ENCODE measurements around the gene CERCAM. TPM values are rescaled to one million over a fixed set of nuclear protein-coding genes. Genes with fewer than 3 reads are reported as not detected.
"Not testable (repeated sequence)": the region's sequence is repeated elsewhere in the genome, so short reads cannot be mapped to it uniquely, and the experiment has no call there.

CERCAM gene
- total and polyA plus RNA-seq, 7 experiments from 2014 or later: 0.15 to 2.2 (median 0.72) TPM

DNA sequence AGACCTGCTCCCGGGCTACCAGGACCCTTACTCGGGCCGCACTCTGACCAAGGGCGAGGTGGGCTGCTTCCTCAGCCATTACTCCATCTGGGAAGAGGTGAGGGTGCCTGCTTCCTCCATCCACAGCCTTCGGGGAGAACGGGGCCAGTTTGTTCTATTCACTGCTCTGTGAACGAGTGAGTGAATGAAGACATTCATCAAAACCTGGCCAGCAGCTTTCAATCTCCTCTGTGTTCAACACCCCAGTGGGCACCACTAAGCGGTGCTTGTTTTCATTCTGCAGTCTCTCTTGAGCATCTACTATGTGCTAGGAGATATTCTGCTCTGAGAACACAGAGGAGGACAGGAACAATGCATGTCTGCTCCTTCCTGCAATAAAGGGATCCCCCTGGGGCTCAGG, 10.6 kb downstream of the CERCAM start:
- Histone ChIP-seq H3K4me3 (ENCODE audit: low read length) (no peak overlapping the region), H3K4me1 (ENCODE audit: control insufficient read depth in 2 of 2, insufficient read depth in 2 of 2, low read length in 2 of 2) (no peaks in the 10 kb centered on the region), H3K36me3 (ENCODE audit: control insufficient read depth in 2 of 3, insufficient read depth in 3 of 3, low read length in 3 of 3) (no peaks in the 10 kb centered on the region), H3K27ac (ENCODE audit: low read depth, low read length) (no peak overlapping the region), H3K9me3 (ENCODE audit: control insufficient read depth in 2 of 3, low read length in 3 of 3) (no peaks in the 10 kb centered on the region), H3K27me3 (ENCODE audit: control insufficient read depth in 2 of 2, insufficient read depth in 2 of 2, low read length in 2 of 2) (no peaks in the 10 kb centered on the region)
- DNase-seq: no peak
- ChIA-PET POLR2A (no interaction called here), CTCF (no interaction called here)
- Mint-ChIP-seq H3K36me3 (no peaks in the 10 kb centered on the region), H3K4me1 (no peaks in the 10 kb centered on the region), H3K4me3 (no peak overlapping the region), H3K27me3 (no peaks in the 10 kb centered on the region), H3K27ac (no peak overlapping the region), H3K9me3 (no peaks in the 10 kb centered on the region)
- no peak for ATAC-seq
- intact Hi-C loops (cut with micrococcal nuclease): no loop called here

- Histone ChIP-seq H3K9me3 (ENCODE audit: control insufficient read depth in 2 of 3, low read length in 3 of 3) (no peaks in the 10 kb centered on the region), H3K27me3 (ENCODE audit: control insufficient read depth in 2 of 2, insufficient read depth in 2 of 2, low read length in 2 of 2) (no peaks in the 10 kb centered on the region), H3K36me3 (ENCODE audit: control insufficient read depth in 2 of 3, insufficient read depth in 3 of 3, low read length in 3 of 3) (no peaks in the 10 kb centered on the region), H3K4me3 (ENCODE audit: low read length) (no peak overlapping the region), H3K27ac (ENCODE audit: low read depth, low read length) (no peak overlapping the region), H3K4me1 (ENCODE audit: control insufficient read depth in 2 of 2, insufficient read depth in 2 of 2, low read length in 2 of 2) (no peaks in the 10 kb centered on the region)
- ATAC-seq (no peak), DNase-seq (no peak)
- intact Hi-C loops (cut with micrococcal nuclease): no loop called here
- ChIA-PET POLR2A (no interaction called here), CTCF (no interaction called here)
- H3K27ac Mint-ChIP-seq: no peak overlapping the region
- no peaks in the 10 kb centered on the region for H3K9me3 Mint-ChIP-seq
- H3K36me3 Mint-ChIP-seq: no peaks in the 10 kb centered on the region
- H3K4me3 Mint-ChIP-seq: no peak overlapping the region
- H3K27me3 Mint-ChIP-seq: no peaks in the 10 kb centered on the region
- H3K4me1 Mint-ChIP-seq: peaks cover 0 to 6% (median 3%) of the 10 kb centered on the region in 7 donors
Observed at GRCh38 chr9:128434340-128434739, 13.7 kb downstream of the CERCAM start.

- POLR2A ChIA-PET: no interaction called here
- H3K36me3 ChIP-seq (ENCODE audit: control insufficient read depth in 2 of 3, insufficient read depth in 3 of 3, low read length in 3 of 3): no peaks in the 10 kb centered on the region
- intact Hi-C loops (cut with micrococcal nuclease): no loop called here
- no peak overlapping the region for H3K27ac ChIP-seq (ENCODE audit: low read depth, low read length)
- H3K4me1 Mint-ChIP-seq: peaks cover 0 to 6% (median 4%) of the 10 kb centered on the region in 7 donors
- no peak for DNase-seq
- H3K4me3 Mint-ChIP-seq: no peak overlapping the region
- H3K9me3 Mint-ChIP-seq: no peaks in the 10 kb centered on the region
- no peaks in the 10 kb centered on the region for H3K9me3 ChIP-seq (ENCODE audit: control insufficient read depth in 2 of 3, low read length in 3 of 3)
- H3K27me3 ChIP-seq (ENCODE audit: control insufficient read depth in 2 of 2, insufficient read depth in 2 of 2, low read length in 2 of 2): no peaks in the 10 kb centered on the region
- H3K4me3 ChIP-seq (ENCODE audit: low read length): no peak overlapping the region
- ATAC-seq: no peak
- H3K27ac Mint-ChIP-seq: no peak overlapping the region
- CTCF ChIA-PET: no interaction called here
- H3K36me3 Mint-ChIP-seq: no peaks in the 10 kb centered on the region
- no peaks in the 10 kb centered on the region for H3K4me1 ChIP-seq (ENCODE audit: control insufficient read depth in 2 of 2, insufficient read depth in 2 of 2, low read length in 2 of 2)
- no peaks in the 10 kb centered on the region for H3K27me3 Mint-ChIP-seq
Observed at GRCh38 chr9:128435611-128436010, 15.0 kb downstream of the CERCAM start.

DNA sequence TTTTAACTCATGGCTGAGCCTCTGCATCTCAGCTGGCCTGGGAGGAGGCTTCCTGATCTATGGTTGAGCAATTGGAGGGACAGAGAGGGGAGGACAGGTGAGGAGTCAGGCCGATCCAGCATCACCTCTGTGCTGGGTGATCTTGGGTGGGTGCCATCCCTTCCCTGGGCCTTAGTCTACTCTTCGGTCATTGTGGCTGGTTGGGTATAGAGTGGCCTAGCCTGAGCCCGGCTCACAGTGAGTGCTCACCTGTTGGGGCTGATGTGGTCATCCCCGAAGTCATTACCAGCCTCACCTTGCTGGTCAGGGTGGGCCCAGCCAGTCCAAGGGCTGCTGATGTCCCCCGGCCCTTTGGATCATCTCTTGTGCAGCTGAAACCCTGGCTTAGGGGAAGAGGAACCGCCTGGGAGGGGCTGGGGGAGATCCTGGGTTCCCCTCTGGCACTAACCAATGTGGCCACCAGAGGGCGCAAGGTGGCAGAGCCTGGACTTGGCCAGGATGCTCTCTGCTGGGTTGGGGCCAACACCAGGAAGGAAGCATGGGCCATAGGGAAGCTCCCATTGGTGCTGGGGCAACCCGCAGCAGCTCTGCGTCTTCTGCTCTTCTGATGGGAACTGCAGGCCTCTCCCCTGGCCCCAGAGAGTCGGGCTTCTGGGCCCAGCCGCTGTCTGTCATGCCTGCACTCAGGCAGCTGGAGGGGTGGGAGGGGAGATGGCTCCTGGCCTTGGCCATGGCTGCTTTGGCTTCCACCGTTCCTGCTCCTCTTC, 17.9 kb downstream of the CERCAM start:
- Histone ChIP-seq H3K4me1 (ENCODE audit: control insufficient read depth in 2 of 2, insufficient read depth in 2 of 2, low read length in 2 of 2) (no peaks in the 10 kb centered on the region), H3K9me3 (ENCODE audit: control insufficient read depth in 2 of 3, low read length in 3 of 3) (no peaks in the 10 kb centered on the region), H3K27me3 (ENCODE audit: control insufficient read depth in 2 of 2, insufficient read depth in 2 of 2, low read length in 2 of 2) (no peaks in the 10 kb centered on the region), H3K4me3 (ENCODE audit: low read length) (no peak overlapping the region), H3K27ac (ENCODE audit: low read depth, low read length) (no peak overlapping the region), H3K36me3 (ENCODE audit: control insufficient read depth in 2 of 3, insufficient read depth in 3 of 3, low read length in 3 of 3) (no peaks in the 10 kb centered on the region)
- Mint-ChIP-seq H3K4me1 (peaks cover 0 to 6% (median 4%) of the 10 kb centered on the region in 7 donors), H3K36me3 (no peaks in the 10 kb centered on the region), H3K4me3 (no peak overlapping the region), H3K27ac (no peak overlapping the region), H3K27me3 (no peaks in the 10 kb centered on the region), H3K9me3 (no peaks in the 10 kb centered on the region)
- intact Hi-C loops (cut with micrococcal nuclease): loop anchor here (1.0 to 2.0 kb wide), 5 partner anchors 18 to 114 kb away; partner anchors contain the start of genes ODF2 (in 2 of the 2), GLE1 (in 1 of the 2) and SPTAN1 (in 1 of the 2)
- DNase-seq (peak; percentile 40 to 86 (median 70)), ATAC-seq (peak; percentile 97)
- CTCF ChIA-PET: interaction anchor here (0.7 to 1.5 kb wide), 4 partner anchors 9 to 143 kb away, joined by 3 to 7 read pairs (median 3); no protein-coding TSS in a partner anchor
- POLR2A ChIA-PET: interaction anchor here (0.6 kb wide), 1 partner anchor 157 kb away, joined by 3 read pairs; no protein-coding TSS in a partner anchor

GRCh38 chr9:128439273-128439672, 18.6 kb downstream of the CERCAM start:
- ChIA-PET POLR2A (no interaction called here), CTCF (interaction anchor here (0.6 to 1.5 kb wide), 3 partner anchors 8 to 219 kb away, joined by 3 to 4 read pairs (median 3); no protein-coding TSS in a partner anchor)
- H3K4me1 ChIP-seq (ENCODE audit: control insufficient read depth in 2 of 2, insufficient read depth in 2 of 2, low read length in 2 of 2): no peaks in the 10 kb centered on the region
- intact Hi-C loops (cut with micrococcal nuclease): loop anchor here (2.0 kb wide), 2 partner anchors 66 to 114 kb away; partner anchors contain the start of genes GLE1 (in 1 of the 2) and SPTAN1 (in 1 of the 2)
- Mint-ChIP-seq H3K4me3 (no peak overlapping the region), H3K4me1 (peaks cover 0 to 6% (median 4%) of the 10 kb centered on the region in 7 donors), H3K9me3 (no peaks in the 10 kb centered on the region), H3K27me3 (no peaks in the 10 kb centered on the region), H3K27ac (peak overlapping the region in 1 of 9 donors; percentile 51), H3K36me3 (no peaks in the 10 kb centered on the region)
- H3K27ac ChIP-seq (ENCODE audit: low read depth, low read length): no peak overlapping the region
- DNase-seq (no peak), ATAC-seq (no peak)
- no peak overlapping the region for H3K4me3 ChIP-seq (ENCODE audit: low read length)
- H3K27me3 ChIP-seq (ENCODE audit: control insufficient read depth in 2 of 2, insufficient read depth in 2 of 2, low read length in 2 of 2): no peaks in the 10 kb centered on the region
- no peaks in the 10 kb centered on the region for H3K9me3 ChIP-seq (ENCODE audit: control insufficient read depth in 2 of 3, low read length in 3 of 3)
- H3K36me3 ChIP-seq (ENCODE audit: control insufficient read depth in 2 of 3, insufficient read depth in 3 of 3, low read length in 3 of 3): no peaks in the 10 kb centered on the region

DNA sequence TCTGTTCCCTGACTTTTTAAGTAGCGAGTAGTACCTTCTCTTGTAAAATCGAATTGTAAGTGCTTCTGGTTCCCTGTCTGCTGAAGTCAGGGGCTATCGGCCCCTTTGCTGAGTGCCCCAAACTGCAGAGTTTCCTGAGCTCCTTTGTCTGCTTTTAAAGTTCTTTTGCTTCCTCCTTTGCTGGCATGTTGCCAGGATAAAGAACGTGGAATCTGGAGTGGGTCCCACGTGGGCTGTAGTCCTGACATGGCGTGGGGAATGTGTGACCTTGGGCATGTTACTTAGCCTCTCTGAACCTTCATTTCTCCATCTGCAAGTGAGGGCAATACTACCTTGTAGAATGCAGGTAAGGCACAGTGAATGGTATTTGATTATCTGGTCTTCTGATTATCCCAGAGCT, 21.5 kb downstream of the CERCAM start:
- Mint-ChIP-seq H3K27me3 (no peaks in the 10 kb centered on the region), H3K27ac (no peak overlapping the region), H3K4me3 (no peak overlapping the region), H3K9me3 (no peaks in the 10 kb centered on the region), H3K36me3 (no peaks in the 10 kb centered on the region), H3K4me1 (peaks cover 0 to 6% (median 4%) of the 10 kb centered on the region in 7 donors)
- Histone ChIP-seq H3K4me3 (ENCODE audit: low read length) (no peak overlapping the region), H3K9me3 (ENCODE audit: control insufficient read depth in 2 of 3, low read length in 3 of 3) (no peaks in the 10 kb centered on the region), H3K27me3 (ENCODE audit: control insufficient read depth in 2 of 2, insufficient read depth in 2 of 2, low read length in 2 of 2) (no peaks in the 10 kb centered on the region), H3K36me3 (ENCODE audit: control insufficient read depth in 2 of 3, insufficient read depth in 3 of 3, low read length in 3 of 3) (no peaks in the 10 kb centered on the region), H3K27ac (ENCODE audit: low read depth, low read length) (no peak overlapping the region), H3K4me1 (ENCODE audit: control insufficient read depth in 2 of 2, insufficient read depth in 2 of 2, low read length in 2 of 2) (no peaks in the 10 kb centered on the region)
- ChIA-PET POLR2A (interaction anchor here (1.2 kb wide), 1 partner anchor 23 kb away, joined by 3 read pairs; no protein-coding TSS in a partner anchor), CTCF (no interaction called here)
- ATAC-seq: no peak
- intact Hi-C loops (cut with micrococcal nuclease): no loop called here
- no peak for DNase-seq

- H3K27ac Mint-ChIP-seq; H3K4me1 ChIP-seq (ENCODE audit: control insufficient read depth in 2 of 2, insufficient read depth in 2 of 2, low read length in 2 of 2); H3K36me3 Mint-ChIP-seq; DNase-seq; H3K4me1 Mint-ChIP-seq; H3K4me3 Mint-ChIP-seq; H3K27me3 Mint-ChIP-seq; H3K9me3 Mint-ChIP-seq; H3K27ac ChIP-seq (ENCODE audit: low read depth, low read length); H3K27me3 ChIP-seq (ENCODE audit: control insufficient read depth in 2 of 2, insufficient read depth in 2 of 2, low read length in 2 of 2); POLR2A ChIA-PET; H3K9me3 ChIP-seq (ENCODE audit: control insufficient read depth in 2 of 3, low read length in 3 of 3); H3K4me3 ChIP-seq (ENCODE audit: low read length); intact Hi-C loops (cut with micrococcal nuclease); ATAC-seq; H3K36me3 ChIP-seq (ENCODE audit: control insufficient read depth in 2 of 3, insufficient read depth in 3 of 3, low read length in 3 of 3): not testable (repeated sequence)
- CTCF ChIA-PET: interaction anchor here (0.9 kb wide), 1 partner anchor 8 kb away, joined by 3 read pairs; no protein-coding TSS in a partner anchor
Observed at GRCh38 chr9:128446505-128446904, 25.8 kb downstream of the CERCAM start.

Data from naive thymus-derived CD4-positive, alpha-beta T cell (primary cell).